B cell (primary cell): Measurements from ENCODE around the gene ARHGEF38. TPM values are rescaled to one million over a fixed set of nuclear protein-coding genes. Genes with fewer than 3 reads are reported as not detected.

Experiments
- ATAC-seq: fragments of 200-7000 bp; cut with Tn5 transposase; one replicate; pipeline ENCODE4 v1.10.0; 2021; ENCODE audit warnings: low read depth, mild to moderate bottlenecking, moderate number of reproducible peaks, moderate library complexity
- CTCF ChIA-PET: fragments of 350-600 bp; sonication (Branson Sonifier 250); formaldehyde crosslinking; loops from one replicate; lab custom pipeline; 2021; ENCODE audit warnings: antibody characterized with exemption, inconsistent platforms; lab: Charles Lee
- POLR2A ChIA-PET: fragments of 350-600 bp; sonication (Branson Sonifier 250); formaldehyde crosslinking; loops from one replicate; lab custom pipeline; 2021; ENCODE audit warnings: antibody characterized with exemption; lab: Charles Lee
- DNase-seq: peaks from one replicate; pipeline ENCODE4 v3.0.0; 2013
- H2AFZ ChIP-seq: 2 replicates; pipeline ENCODE4 v1.6.1; 2012; ENCODE audit warnings: mild to moderate bottlenecking, low read depth, low read length; ENCODE audit not compliant: insufficient read depth, poor library complexity, severe bottlenecking
- H3K27ac ChIP-seq, 2 donors: 1 replicate in 1 of 2; 2 replicates in 1 of 2; pipeline ENCODE4 v1.5.1; 2012 to 2013; ENCODE audit warnings: low read length in 2 of 2, mild to moderate bottlenecking in 2 of 2, moderate library complexity in 1 of 2
- H3K27me3 ChIP-seq, 4 experiments: fragments of 200-600 bp in 1 of 4; sonication (generic) in 1 of 4; replicated peaks in 1 of 4; 1 replicate in 2 of 4; 2 replicates in 2 of 4; pipeline versions ENCODE4 v1.6.1 to v1.7.0; 2013 to 2016; ENCODE audit warnings: low read length in 3 of 4, mild to moderate bottlenecking in 2 of 4, mixed read lengths in 1 of 4, moderate library complexity in 1 of 4; ENCODE audit not compliant: insufficient read depth in 4 of 4, control insufficient read depth in 3 of 4; ENCODE audit errors: control extremely low read depth in 1 of 4
- H3K36me3 ChIP-seq, 2 experiments: replicated peaks in 1 of 2; 1 replicate in 1 of 2; 2 replicates in 1 of 2; pipeline versions ENCODE4 v1.6.1 to v1.7.1; 2013; ENCODE audit warnings: low read length in 1 of 2; ENCODE audit not compliant: insufficient read depth in 2 of 2, control insufficient read depth in 1 of 2; ENCODE audit errors: control extremely low read depth in 1 of 2, extremely low read depth in 1 of 2
- H3K4me1 ChIP-seq, 2 donors: fragments of 200-600 bp in 1 of 2; sonication (generic) in 1 of 2; 1 replicate in 1 of 2; 2 replicates in 1 of 2; pipeline versions ENCODE4 v1.5.1 to v1.6.1; 2013 to 2017; ENCODE audit warnings: low read length in 2 of 2; ENCODE audit not compliant: control insufficient read depth in 2 of 2, insufficient read depth in 2 of 2
- H3K4me2 ChIP-seq: replicated peaks from 2 replicates; pipeline ENCODE3; 2012; ENCODE audit warnings: mild to moderate bottlenecking, low read depth, low read length; ENCODE audit not compliant: poor library complexity, severe bottlenecking
- H3K4me3 ChIP-seq, 5 experiments: fragments of 200-600 bp in 1 of 5; sonication (generic) in 1 of 5; 1 replicate in 3 of 5; 2 replicates in 2 of 5; pipeline versions ENCODE4 v1.5.1 to v1.7.0; 2011 to 2016; ENCODE audit warnings: low read length in 4 of 5, mild to moderate bottlenecking in 4 of 5, low read depth in 2 of 5, control low read depth in 1 of 5, moderate library complexity in 1 of 5; ENCODE audit not compliant: insufficient read depth in 1 of 5; ENCODE audit errors: control extremely low read depth in 1 of 5, extremely low read depth in 1 of 5
- H3K79me2 ChIP-seq: fragments of 200-600 bp; sonication (generic); one replicate; pipeline ENCODE4 v1.6.0; 2016; ENCODE audit warnings: low read length; ENCODE audit not compliant: control insufficient read depth, insufficient read depth
- H3K9ac ChIP-seq: fragments of 200-600 bp; sonication (generic); 2 replicates; pipeline ENCODE4 v1.6.1; 2017; ENCODE audit warnings: mild to moderate bottlenecking, low read length, moderate library complexity
- H3K9me3 ChIP-seq, 3 donors: one replicate each; pipeline versions ENCODE4 v1.6.1 to v1.7.1; 2013; ENCODE audit warnings: low read length in 2 of 3; ENCODE audit not compliant: control insufficient read depth in 2 of 3, insufficient read depth in 1 of 3; ENCODE audit errors: control extremely low read depth in 1 of 3
- H4K20me1 ChIP-seq: 2 replicates; pipeline ENCODE4 v1.6.0; 2012; ENCODE audit warnings: mild to moderate bottlenecking, low read length; ENCODE audit not compliant: insufficient read depth, control insufficient read depth, poor library complexity, severe bottlenecking
- H3K27ac Mint-ChIP-seq: one replicate; pipeline ENCODE4 v1.8.0; 2021; ENCODE audit warnings: mixed read lengths
- H3K27me3 Mint-ChIP-seq: one replicate; pipeline ENCODE4 v1.8.0; 2021; ENCODE audit warnings: mixed read lengths
- H3K4me1 Mint-ChIP-seq: one replicate; pipeline ENCODE4 v1.8.0; 2021; ENCODE audit warnings: mixed read lengths
- H3K4me3 Mint-ChIP-seq: one replicate; pipeline ENCODE4 v1.8.0; 2021; ENCODE audit warnings: mixed read lengths
- H3K9me3 Mint-ChIP-seq: one replicate; pipeline ENCODE4 v1.8.0; 2022; ENCODE audit warnings: mixed read lengths; ENCODE audit not compliant: insufficient read depth
- CTCF ChIP-seq: fragments of 200-600 bp; IDR thresholded peaks from one replicate; pipeline ENCODE4 v1.8.0; 2022; ENCODE audit warnings: antibody characterized with exemption, mild to moderate bottlenecking
- EZH2 ChIP-seq: IDR thresholded peaks from 2 replicates; pipeline ENCODE4 v1.6.1; 2012; ENCODE audit warnings: borderline replicate concordance, low read depth, mild to moderate bottlenecking, moderate library complexity, low read length; ENCODE audit not compliant: insufficient read depth, poor library complexity, severe bottlenecking
- WGBS: methylation state at CpG from one replicate; pipeline ENCODE4 v1.1.5; 2013; ENCODE audit warnings: missing lambda C conversion rate; ENCODE audit not compliant: insufficient coverage; 5-methylcytosine and 5-hydroxymethylcytosine counted together
- intact Hi-C: fragments of 100-400 bp; cut with micrococcal nuclease; formaldehyde crosslinking; loops from one replicate; pipeline ENCODE4 v1.10.0; 2022
- polyA plus RNA-seq: library from polyadenylated mRNA; depleted of rRNA; stranded (reverse); fragments of >200 nt; gene quantifications from 2 replicates; pipeline ENCODE4 v1.2.3, GENCODE V29; 2012
- total RNA-seq, 2 donors: library from RNA; stranded (reverse); fragments of 120-200 nt in 1 of 2; gene quantifications; 1 replicate in 1 of 2; 2 replicates in 1 of 2; pipeline versions ENCODE4 v1.2.3 to v1.2.4, GENCODE V29; 2013 to 2022

The ARHGEF38 gene
- total and polyA plus RNA-seq, 2 donors (not counting 1 experiment from before 2014, with no cell fraction given): not detected

- no peak overlapping the region for H3K9ac ChIP-seq
- no CpG with 5 or more reads among the region's 1 CpG for WGBS
- Mint-ChIP-seq H3K9me3 (no peaks in the 10 kb centered on the region), H3K4me3 (no peak overlapping the region), H3K27me3 (no peaks in the 10 kb centered on the region), H3K4me1 (no peaks in the 10 kb centered on the region), H3K27ac (no peak overlapping the region)
- H4K20me1 ChIP-seq: no peaks in the 10 kb centered on the region
- ChIA-PET CTCF (no interaction called here), POLR2A (no interaction called here)
- no peak overlapping the region for H3K4me2 ChIP-seq
- H3K27ac ChIP-seq: no peak overlapping the region
- H3K27me3 ChIP-seq: no peaks in the 10 kb centered on the region
- ATAC-seq: no peak
- H3K4me3 ChIP-seq: no peak overlapping the region
- no peak overlapping the region for H2AFZ ChIP-seq
- no peaks in the 10 kb centered on the region for H3K9me3 ChIP-seq
- intact Hi-C loops: no loop called here
- H3K79me2 ChIP-seq: no peaks in the 10 kb centered on the region
- TF ChIP-seq CTCF (no peak), EZH2 (no peak)
- no peaks in the 10 kb centered on the region for H3K36me3 ChIP-seq
- H3K4me1 ChIP-seq: no peaks in the 10 kb centered on the region
- DNase-seq: no peak
Measured at GRCh38 chr4:105548483-105548882, 3.9 kb upstream of the ARHGEF38 start.

GRCh38 chr4:105550641-105551040 is 1.8 kb upstream of the ARHGEF38 start:
- Mint-ChIP-seq H3K4me1 (no peaks in the 10 kb centered on the region), H3K4me3 (no peak overlapping the region), H3K27ac (no peak overlapping the region), H3K27me3 (peaks cover 5% of the 10 kb centered on the region), H3K9me3 (no peaks in the 10 kb centered on the region)
- H3K79me2 ChIP-seq: no peaks in the 10 kb centered on the region
- ChIA-PET CTCF (no interaction called here), POLR2A (no interaction called here)
- no peak for ATAC-seq
- no peaks in the 10 kb centered on the region for H3K4me1 ChIP-seq
- no peaks in the 10 kb centered on the region for H3K36me3 ChIP-seq
- no peaks in the 10 kb centered on the region for H3K27me3 ChIP-seq
- intact Hi-C loops: no loop called here
- no peak overlapping the region for H2AFZ ChIP-seq
- H3K4me3 ChIP-seq: no peak overlapping the region
- DNase-seq: no peak
- no peak overlapping the region for H3K27ac ChIP-seq
- H4K20me1 ChIP-seq: no peaks in the 10 kb centered on the region
- H3K9me3 ChIP-seq: no peaks in the 10 kb centered on the region
- no peak overlapping the region for H3K9ac ChIP-seq
- WGBS: 63% methylated on average over 1 of the region's 3 CpGs
- TF ChIP-seq CTCF: no peak
- TF ChIP-seq EZH2: no peak
- no peak overlapping the region for H3K4me2 ChIP-seq
